HEK293T (cell line): ENCODE data around the gene UBQLNL.

ENCODE experiments used
- CTCF ChIA-PET: fragments of 350-600 bp; formaldehyde crosslinking; extraction: SDS; loops from one replicate; lab custom pipeline; 2021; ENCODE audit warnings: antibody characterized with exemption, inconsistent platforms; lab: Yijun Ruan, JAX
- POLR2A ChIA-PET: fragments of 350-600 bp; formaldehyde crosslinking; extraction: SDS; loops from one replicate; lab custom pipeline; 2020; ENCODE audit warnings: antibody characterized with exemption, inconsistent platforms; lab: Yijun Ruan, JAX
- DNase-seq: peaks from one replicate; pipeline ENCODE4 v3.0.0; 2012; ENCODE audit warnings: mixed read lengths; ENCODE audit errors: extremely low spot score
- ARNT ChIP-seq: fragments of 450-650 bp; IDR thresholded peaks from 2 replicates; pipeline ENCODE4 v1.6.1; 2017; ENCODE audit warnings: mild to moderate bottlenecking
- BHLHE40 ChIP-seq: fragments of 450-650 bp; IDR thresholded peaks from 2 replicates; pipeline ENCODE4 v1.6.1; 2016; ENCODE audit warnings: mild to moderate bottlenecking, moderate library complexity, borderline replicate concordance
- CTBP1 ChIP-seq: fragments of 450-650 bp; IDR thresholded peaks from 2 replicates; pipeline ENCODE4 v1.6.1; 2016; ENCODE audit warnings: borderline replicate concordance
- ELF4 ChIP-seq: fragments of 450-650 bp; IDR thresholded peaks from 2 replicates; pipeline ENCODE4 v1.6.1; 2017; ENCODE audit warnings: antibody characterized with exemption
- FOXA1 ChIP-seq: fragments of 450-650 bp; IDR thresholded peaks from 2 replicates; pipeline ENCODE4 v1.6.1; 2016; ENCODE audit warnings: mild to moderate bottlenecking
- FOXK2 ChIP-seq: fragments of 450-650 bp; IDR thresholded peaks from 2 replicates; pipeline ENCODE4 v1.6.1; 2016; ENCODE audit warnings: mild to moderate bottlenecking
- FOXM1 ChIP-seq: fragments of 450-650 bp; IDR thresholded peaks from 2 replicates; pipeline ENCODE4 v1.6.1; 2017; ENCODE audit warnings: mild to moderate bottlenecking, borderline replicate concordance
- HDGF ChIP-seq: fragments of 450-650 bp; IDR thresholded peaks from 2 replicates; pipeline ENCODE4 v1.6.1; 2017; ENCODE audit warnings: antibody characterized with exemption, borderline replicate concordance
- L3MBTL2 ChIP-seq: fragments of 450-650 bp; conservative IDR thresholded peaks from 2 replicates; pipeline ENCODE4 v1.6.1; 2016; ENCODE audit warnings: mild to moderate bottlenecking
- LEF1 ChIP-seq: fragments of 450-650 bp; IDR thresholded peaks from 2 replicates; pipeline ENCODE4 v1.6.1; 2017; ENCODE audit warnings: mild to moderate bottlenecking, borderline replicate concordance
- NFRKB ChIP-seq: fragments of 450-650 bp; IDR thresholded peaks from 2 replicates; pipeline ENCODE4 v1.6.1; 2016; ENCODE audit warnings: mild to moderate bottlenecking, moderate library complexity
- SP1 ChIP-seq: fragments of 450-650 bp; IDR thresholded peaks from 2 replicates; pipeline ENCODE4 v1.6.1; 2017
- SUZ12 ChIP-seq: fragments of 450-650 bp; IDR thresholded peaks from 2 replicates; pipeline ENCODE4 v1.6.1; 2016; ENCODE audit warnings: mild to moderate bottlenecking
- TARDBP ChIP-seq: fragments of 450-650 bp; IDR thresholded peaks from 2 replicates; pipeline ENCODE4 v1.6.1; 2016
- ZNF384 ChIP-seq: fragments of 450-650 bp; IDR thresholded peaks from 2 replicates; pipeline ENCODE4 v1.6.1; 2016
- TF ChIP-seq, protein P1 (sequence below): fragments of 450-650 bp; IDR thresholded peaks from 2 replicates; pipeline ENCODE4 v1.6.1; 2016

Gene UBQLNL, protein sequence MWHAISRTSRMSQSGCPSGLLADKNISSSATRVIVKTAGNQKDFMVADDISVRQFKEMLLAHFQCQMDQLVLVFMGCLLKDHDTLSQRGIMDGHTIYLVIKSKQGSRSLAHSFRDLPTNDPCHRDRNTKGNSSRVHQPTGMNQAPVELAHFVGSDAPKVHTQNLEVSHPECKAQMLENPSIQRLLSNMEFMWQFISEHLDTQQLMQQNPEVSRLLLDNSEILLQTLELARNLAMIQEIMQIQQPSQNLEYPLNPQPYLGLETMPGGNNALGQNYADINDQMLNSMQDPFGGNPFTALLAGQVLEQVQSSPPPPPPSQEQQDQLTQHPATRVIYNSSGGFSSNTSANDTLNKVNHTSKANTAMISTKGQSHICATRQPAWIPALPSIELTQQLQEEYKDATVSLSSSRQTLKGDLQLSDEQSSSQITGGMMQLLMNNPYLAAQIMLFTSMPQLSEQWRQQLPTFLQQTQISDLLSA

DNA sequence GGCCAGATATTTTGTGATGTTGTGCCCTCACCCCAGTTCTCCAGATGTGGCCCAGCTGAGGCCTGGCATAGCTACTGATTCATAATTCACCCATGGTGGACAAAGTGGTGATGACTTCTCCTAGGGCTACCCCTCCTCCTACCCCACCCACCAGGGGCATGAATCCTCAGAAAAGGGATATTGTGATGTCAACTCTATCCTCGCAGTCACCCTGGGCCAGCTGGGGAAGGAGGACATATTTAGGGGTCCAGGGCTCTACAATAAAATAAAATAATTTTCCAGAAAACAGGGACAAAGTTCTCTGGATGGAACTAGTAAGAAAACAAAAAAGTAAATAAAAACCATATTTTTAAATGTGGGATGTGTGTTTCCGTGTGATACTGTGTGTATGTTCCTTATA, at the start of gene UBQLNL:
Gene UBQLNL (minus strand): TSS at position 101 of the 400 bp plus-strand sequence. CDS start 258 bp downstream, outside the sequence.
- POLR2A ChIA-PET = no interaction called here
- CTCF ChIA-PET = no interaction called here
- DNase-seq = no peak
- TF ChIP-seq TARDBP (no peak), SUZ12 (no peak), SP1 (no peak), ARNT (no peak), CTBP1 (no peak), ZNF384 (no peak), NFRKB (no peak), L3MBTL2 (no peak), FOXM1 (no peak), LEF1 (no peak), FOXA1 (no peak)

DNA sequence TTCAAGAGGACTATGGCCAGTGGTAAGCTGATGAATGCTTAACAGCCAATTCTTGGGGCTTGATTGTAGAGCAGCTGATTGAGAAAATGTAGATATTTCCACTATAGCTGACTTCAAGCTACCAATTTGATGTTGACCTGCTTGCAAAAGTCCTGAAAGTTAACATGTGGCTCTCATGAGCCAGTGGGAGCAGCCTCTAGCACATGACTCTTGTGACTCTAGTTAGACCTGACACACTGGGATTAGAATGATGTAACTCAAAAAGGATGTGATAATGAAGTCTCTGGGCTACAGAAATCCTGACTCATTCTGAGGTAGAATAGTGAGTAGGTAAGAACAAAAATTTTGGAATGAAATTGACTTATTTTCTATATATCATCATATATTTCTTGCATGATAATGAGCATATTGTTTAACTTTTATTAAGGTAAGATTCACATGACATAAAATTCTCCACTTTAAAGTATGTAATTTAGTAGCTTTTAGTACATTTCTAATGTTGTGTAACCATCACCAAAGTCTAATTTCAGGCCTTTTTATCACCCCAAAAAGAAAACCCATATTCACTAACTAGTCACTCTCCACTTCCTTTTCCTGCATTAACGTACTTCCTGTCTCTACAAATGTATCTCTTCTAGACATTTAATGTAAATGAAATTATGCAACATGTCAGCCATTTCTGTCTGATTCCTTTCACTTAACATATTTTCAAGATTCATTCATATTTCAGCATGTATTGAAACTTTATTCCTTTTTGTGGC, 47.9 kb upstream of the UBQLNL start:
- no peak for TF ChIP-seq FOXK2
- TF ChIP-seq FOXA1 = no peak
- TF ChIP-seq L3MBTL2 = no peak
- no peak for TF ChIP-seq NFRKB
- no peak for TF ChIP-seq ARNT
- no peak for TF ChIP-seq TARDBP
- no peak for TF ChIP-seq LEF1
- TF ChIP-seq CTBP1 = no peak
- no peak for TF ChIP-seq SUZ12
- no peak for TF ChIP-seq FOXM1
- no peak for TF ChIP-seq BHLHE40
- TF ChIP-seq ZNF384 = no peak
- TF ChIP-seq, protein P1, sequence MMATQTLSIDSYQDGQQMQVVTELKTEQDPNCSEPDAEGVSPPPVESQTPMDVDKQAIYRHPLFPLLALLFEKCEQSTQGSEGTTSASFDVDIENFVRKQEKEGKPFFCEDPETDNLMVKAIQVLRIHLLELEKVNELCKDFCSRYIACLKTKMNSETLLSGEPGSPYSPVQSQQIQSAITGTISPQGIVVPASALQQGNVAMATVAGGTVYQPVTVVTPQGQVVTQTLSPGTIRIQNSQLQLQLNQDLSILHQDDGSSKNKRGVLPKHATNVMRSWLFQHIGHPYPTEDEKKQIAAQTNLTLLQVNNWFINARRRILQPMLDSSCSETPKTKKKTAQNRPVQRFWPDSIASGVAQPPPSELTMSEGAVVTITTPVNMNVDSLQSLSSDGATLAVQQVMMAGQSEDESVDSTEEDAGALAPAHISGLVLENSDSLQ = no peak
- TF ChIP-seq HDGF = no peak
- TF ChIP-seq ELF4 = no peak
- no peak for TF ChIP-seq SP1
- DNase-seq = no peak
- ChIA-PET CTCF (no interaction called here), POLR2A (no interaction called here)

DNA sequence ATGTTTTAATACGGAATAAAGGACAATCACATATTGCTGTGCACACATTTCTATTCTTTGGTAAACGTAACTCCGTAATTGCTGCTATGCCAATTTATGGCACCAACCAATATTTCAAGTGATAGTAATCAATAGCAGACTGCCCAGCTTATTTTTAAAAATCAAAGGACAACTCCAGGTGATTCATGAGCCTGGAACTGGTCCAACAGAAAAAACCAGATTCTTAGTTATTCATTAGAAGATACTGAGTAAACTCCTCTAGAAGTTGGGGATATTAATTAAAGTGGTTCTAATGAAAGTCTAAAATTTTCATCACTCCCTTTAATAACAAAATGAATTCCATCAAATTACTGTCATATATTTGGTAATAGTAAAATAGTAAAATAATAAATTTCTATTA, 41.3 kb upstream of the UBQLNL start:
- ChIA-PET CTCF (interaction anchor here (1.0 kb wide), 1 partner anchor 127 kb away, joined by 3 read pairs; the partner anchor contains the start of gene TRIM5), POLR2A (no interaction called here)
- TF ChIP-seq CTBP1 (no peak), FOXM1 (no peak), BHLHE40 (no peak), ELF4 (no peak), ARNT (no peak), FOXK2 (no peak), ZNF384 (no peak), HDGF (no peak), TARDBP (no peak), NFRKB (no peak), LEF1 (no peak), FOXA1 (no peak)
- DNase-seq = no peak

DNA sequence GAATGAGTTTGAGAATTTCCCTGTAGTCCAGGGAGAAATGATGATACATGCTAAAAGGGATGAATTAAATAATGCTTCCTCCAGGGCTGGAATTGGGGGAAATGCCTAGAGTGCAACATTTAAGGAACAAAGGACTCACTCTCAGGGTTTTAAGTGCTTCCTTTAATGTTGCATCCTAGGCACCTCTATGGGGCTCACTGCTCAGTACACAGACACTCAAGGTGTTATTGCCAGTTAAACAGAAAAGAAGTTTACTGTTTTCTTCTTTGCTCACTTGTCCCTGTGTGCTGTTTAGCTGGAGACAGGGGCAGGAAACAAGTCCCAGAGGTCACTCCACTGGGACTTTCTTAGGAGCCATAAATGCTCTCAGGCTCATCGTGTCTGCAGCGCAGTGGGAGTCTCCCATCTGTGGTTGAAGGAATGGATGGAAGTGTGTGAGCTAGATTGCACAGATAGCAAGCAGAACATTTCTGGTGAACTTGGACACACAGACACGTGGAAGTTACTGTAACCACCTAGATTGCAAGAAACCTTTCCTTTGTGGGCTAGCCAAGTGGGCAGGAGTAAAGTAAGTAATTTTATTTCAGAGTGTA, 40.2 kb upstream of the UBQLNL start:
- TF ChIP-seq SUZ12 (no peak), SP1 (no peak), LEF1 (no peak)
- DNase-seq = no peak
- ChIA-PET POLR2A (no interaction called here), CTCF (no interaction called here)

DNA sequence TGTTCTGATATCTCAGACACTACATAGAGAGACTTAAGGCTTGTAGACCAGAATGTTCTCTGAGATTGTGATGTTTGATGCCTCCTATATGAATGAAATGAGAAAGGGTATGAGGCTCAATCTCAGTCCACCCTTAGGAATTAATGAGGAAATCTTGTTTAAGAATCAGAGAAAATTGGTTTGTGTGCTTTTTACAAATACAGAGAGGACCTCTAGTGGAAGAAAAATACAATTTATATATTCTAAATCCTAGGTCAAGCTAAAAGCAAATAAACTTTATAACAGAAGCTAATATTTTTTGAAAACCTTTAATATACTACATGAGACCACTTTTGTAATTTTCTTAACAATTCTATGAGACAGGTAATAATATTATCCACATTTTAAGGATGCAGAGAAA, 36.8 kb upstream of the UBQLNL start:
- ChIA-PET CTCF (no interaction called here), POLR2A (no interaction called here)
- no peak for DNase-seq

DNA sequence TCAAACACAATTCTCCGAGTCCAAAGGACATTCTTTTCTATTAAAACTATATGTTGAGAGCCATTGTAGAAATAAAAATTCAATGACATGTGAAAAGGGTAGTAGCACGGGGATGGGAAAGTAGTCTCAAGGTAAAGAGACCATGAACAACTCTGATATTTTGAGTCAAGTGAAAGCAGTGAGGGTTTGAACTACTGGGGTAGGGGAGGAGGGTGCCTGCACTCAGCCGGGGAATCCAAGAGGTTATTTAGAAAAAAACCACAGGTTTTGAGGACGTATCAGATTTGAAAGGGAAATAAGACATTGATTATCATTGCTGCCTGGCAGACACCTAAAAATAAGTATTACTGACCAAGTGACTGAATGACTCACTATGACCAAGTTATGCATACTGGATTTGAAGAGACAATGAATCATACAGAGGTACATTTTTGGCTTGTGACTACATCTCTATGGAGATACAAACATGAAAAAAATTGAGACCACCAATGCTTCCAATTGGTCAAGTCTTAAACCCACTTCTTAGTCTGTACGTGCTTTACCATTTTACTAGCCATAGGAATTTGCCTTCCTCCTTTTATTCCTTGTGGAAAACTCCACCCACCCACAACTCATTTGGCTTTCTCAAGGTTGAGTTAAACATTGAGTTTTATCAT, 34.1 kb upstream of the UBQLNL start:
- TF ChIP-seq BHLHE40 = no peak
- TF ChIP-seq SP1 = no peak
- TF ChIP-seq L3MBTL2 = no peak
- no peak for TF ChIP-seq CTBP1
- TF ChIP-seq NFRKB = no peak
- no peak for TF ChIP-seq HDGF
- no peak for TF ChIP-seq FOXK2
- TF ChIP-seq ELF4 = no peak
- TF ChIP-seq FOXM1 = no peak
- TF ChIP-seq FOXA1 = no peak
- TF ChIP-seq SUZ12 = no peak
- TF ChIP-seq LEF1 = no peak
- TF ChIP-seq ARNT = no peak
- TF ChIP-seq ZNF384 = no peak
- no peak for TF ChIP-seq TARDBP
- TF ChIP-seq, protein P1 = no peak
- ChIA-PET POLR2A (no interaction called here), CTCF (no interaction called here)
- DNase-seq = no peak

More for the DNA sequence above, 36.8 kb upstream of the UBQLNL start:
- no peak for TF ChIP-seq SUZ12
- TF ChIP-seq, protein P1 = no peak
- no peak for TF ChIP-seq NFRKB
- TF ChIP-seq HDGF = no peak
